ENCODE data around the gene EPAS1.

Gene EPAS1

DNA sequence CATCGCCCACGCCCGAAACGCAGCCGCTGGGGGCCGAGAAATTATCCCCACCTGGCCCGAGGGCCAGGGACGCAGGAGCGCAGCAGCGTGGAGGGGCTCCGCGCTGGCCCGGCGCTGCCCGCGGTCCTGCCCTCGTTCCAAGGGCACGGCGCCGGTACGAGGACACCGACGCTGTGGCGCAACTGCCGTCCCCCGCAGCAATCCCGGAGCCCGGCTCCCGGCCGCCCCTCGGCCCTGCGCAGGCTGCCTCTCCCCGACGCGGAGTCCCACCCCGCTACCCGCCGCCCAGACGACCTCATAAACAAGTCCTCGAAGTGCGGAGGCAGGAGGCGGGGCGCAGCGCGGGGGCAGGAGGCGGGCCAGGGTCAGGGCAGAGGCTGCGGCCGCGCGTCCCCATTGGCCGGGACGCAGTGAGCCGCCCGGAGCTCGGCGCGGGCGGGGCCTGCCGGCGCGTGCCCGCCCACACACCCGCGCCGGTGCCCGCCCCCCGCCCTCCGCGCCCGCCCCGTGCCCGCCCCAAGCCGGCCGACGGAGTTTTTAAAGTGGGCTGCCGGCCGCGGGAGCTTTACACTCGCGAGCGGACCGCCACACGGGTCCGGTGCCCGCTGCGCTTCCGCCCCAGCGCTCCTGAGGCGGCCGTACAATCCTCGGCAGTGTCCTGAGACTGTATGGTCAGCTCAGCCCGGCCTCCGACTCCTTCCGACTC lies at the start of gene EPAS1:
TSS of gene EPAS1 (plus strand) at position 568 of the 706 bp plus-strand sequence. CDS start 505 bp downstream, outside the sequence.
- in situ Hi-C loops (cut with MboI; ENCODE audit: low sequenced_read_pairs): no loop called here

DNA sequence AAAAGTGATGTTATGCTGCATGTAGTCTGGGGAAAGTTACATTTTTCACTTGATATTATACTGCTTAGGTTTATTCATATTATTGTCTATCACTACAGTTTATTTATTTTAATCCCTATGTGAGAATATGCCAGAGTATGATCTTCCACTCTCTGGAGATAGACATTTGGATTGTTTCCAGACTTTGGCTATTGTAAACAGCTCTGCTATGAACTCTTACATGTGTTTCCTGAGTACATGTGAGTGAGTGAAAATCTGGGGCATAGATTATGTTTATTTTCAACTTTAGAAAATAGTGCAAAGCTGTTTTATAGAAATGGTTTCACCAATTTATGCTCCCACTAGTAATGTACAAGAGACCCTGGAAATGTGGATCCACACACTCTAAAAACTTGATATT lies 49.0 kb upstream of the EPAS1 start:
- in situ Hi-C loops (cut with MboI; ENCODE audit: low sequenced_read_pairs): no loop called here

DNA sequence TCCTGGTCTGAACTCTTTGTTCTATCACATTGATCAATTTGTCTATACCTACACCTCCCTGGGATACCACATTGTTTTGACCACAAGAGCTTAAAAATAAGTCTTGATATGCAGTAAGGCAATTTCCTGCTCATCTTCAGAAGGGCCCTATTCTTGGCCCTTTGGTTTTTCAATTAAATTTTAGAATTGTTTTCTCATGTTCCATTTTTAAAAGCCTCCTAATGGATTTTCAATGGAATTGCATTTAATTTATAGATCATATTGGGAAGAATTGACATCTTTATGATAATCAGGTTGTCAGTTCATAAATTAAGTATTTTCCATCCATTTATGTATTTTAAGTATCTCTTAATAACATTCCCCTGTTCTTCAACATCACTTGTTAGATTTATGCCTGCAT lies 47.6 kb upstream of the EPAS1 start:
- in situ Hi-C loops (cut with MboI; ENCODE audit: low sequenced_read_pairs): no loop called here

DNA sequence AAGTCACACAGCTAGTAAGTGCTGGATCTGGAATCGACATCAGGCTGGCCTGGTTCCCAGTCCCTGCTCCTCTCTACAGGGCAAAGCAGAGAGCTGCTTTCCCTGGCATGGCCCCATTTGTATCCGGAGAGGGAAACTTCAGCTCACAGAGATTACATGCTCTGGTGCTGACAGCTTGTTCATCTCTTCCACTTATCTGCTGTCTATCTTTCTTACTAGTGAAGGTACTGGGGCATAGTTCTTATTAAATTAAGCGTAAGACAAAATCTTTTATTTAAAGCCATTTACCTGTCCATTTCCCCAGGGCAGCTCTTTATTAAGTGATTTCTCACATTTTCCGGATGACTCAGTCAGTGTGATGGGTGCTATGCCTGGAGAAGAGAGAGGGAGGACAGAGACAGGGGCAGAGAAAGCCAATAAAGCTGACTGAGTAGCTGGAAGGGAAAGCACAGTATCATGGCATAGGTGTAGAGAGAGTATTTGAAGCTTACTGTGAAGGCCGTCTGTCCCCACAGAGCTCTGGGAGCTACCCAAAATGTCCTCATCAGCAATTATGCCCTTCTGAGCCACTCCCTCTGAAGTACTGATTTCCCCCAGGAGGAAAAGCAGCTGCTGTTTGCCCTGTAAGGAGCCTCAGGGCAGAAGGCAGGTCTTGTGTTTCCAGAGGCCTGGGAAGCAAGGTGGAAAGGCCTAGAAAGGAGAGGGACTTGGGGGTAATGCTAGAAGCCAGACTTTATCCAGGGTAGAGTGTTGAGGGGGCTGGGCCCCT lies 44.1 kb upstream of the EPAS1 start:
- in situ Hi-C loops (cut with MboI; ENCODE audit: low sequenced_read_pairs): no loop called here

DNA sequence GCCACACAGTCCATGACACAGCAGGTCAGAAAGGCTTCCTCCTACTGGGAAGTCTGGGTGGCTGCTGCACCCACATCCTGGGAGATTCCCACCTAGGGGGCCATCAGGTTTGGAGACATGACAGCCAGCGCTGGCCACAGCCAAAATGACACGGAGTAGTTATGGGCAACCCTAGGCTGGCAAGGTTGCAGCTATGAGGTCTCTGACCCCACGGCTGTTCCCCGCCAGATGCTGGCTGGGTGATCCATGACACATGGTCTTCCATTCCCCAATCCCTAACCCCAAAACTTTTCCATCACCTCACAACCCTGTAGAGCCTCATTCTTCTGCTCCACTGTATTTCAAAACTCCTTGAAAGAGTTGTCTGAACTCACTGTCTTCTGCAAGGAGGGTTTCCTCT lies 42.7 kb upstream of the EPAS1 start:
- in situ Hi-C loops (cut with MboI; ENCODE audit: low sequenced_read_pairs): no loop called here

DNA sequence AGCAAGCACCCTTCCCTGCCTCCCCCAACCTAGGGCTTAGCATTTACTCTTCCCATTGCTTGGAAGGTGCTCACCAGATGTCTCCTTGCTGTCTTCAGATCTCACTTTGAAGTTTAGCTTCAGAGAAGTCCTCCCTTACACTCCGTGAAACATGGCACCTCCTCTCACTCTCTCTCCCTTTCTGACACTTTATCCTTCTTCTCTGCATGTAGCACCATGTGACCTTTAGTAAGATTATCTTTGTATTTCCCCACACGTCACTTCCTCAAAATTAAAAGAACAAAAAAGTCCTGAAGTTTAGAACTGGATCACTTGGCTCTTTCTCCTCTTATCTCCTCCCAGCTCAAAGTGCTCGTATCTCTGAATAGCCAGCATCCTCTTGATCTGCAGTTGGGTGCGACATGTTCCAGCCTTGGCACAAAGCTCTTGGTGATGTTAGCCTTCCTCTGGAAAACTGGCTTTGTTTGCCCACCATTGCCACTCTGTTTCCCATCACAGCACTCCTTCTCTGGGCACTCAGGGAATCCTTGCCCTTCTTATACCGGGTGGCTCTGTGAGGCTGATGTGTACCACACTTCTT lies 40.6 kb upstream of the EPAS1 start:
- in situ Hi-C loops (cut with MboI; ENCODE audit: low sequenced_read_pairs): no loop called here

DNA sequence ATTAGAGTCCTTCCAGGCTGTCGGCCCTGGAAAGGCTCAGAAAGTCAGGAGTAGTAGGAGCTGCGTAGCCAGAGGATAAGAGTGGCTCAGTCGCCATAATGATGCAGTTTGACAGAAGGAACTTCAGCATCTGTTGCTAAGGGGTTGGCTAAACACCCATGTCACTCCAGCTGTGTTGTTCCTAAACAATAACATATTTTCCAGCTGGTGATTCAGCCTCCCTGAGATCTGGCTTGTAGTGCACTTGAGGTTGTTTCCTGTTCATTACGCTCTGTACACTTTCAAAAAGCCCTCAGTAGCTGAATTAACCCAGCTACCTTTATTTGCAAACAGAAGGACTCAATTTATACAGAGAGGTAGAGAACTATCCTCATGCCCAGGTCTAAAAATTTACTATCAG lies 39.7 kb upstream of the EPAS1 start:
- in situ Hi-C loops (cut with MboI; ENCODE audit: low sequenced_read_pairs): no loop called here

DNA sequence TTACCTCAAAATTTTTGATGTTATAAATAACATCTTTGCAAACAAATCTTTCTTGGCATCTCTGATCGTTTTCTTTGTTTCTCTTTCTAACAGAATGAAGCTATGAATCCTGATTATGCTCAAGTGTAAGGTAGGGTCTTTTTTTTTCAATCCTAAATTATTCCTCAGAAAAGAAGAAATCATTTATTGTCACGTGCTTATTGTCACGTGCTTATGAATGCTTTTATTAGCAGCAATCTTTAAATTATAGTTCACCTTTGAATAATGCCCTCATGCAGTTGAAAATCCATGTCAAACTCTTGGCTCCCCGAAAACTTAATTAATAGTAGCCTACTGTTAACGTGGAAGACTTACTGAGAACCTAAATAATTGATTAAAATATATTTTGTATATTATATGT lies 39.2 kb upstream of the EPAS1 start:
- in situ Hi-C loops (cut with MboI; ENCODE audit: low sequenced_read_pairs): no loop called here

DNA sequence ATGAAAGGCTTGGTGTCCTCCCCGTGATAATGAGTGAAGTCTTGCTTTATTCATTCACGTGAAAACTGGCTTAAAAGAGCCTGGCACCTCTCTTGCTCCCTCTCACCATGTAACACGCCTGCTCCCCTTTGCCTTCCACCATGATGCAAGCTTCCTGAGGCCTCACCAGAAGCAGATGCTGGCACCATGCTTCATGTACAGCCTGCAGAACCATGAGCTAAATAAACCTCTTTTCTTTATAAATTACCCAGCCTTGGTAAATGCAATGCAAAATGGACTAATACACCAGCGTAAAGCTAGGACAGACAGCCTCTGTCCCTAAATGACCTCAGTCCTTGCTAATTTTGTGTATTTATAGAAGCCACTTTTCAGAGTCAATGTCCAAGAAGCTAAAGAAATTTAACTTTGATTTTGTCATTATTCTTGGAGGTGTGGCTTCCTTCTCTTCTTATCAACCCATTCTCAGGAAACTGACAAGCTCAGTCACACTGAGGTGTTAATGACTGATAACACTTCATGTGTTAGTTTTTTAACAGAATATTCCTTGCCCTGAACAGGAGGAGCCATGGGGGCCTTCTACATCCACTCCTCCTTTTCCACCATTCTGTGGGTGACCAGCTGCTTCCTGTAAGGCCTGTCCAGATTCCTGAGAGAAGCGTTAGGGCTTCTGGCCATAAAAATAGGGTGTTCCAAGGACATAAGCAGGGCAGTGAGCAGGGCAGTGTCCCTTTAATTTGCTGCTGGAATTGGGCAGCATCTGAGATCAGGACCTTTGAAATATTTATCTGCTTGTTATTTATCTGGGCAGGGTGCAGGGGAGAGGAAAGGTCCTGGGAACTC lies 38.0 kb upstream of the EPAS1 start:
- in situ Hi-C loops (cut with MboI; ENCODE audit: low sequenced_read_pairs): no loop called here

DNA sequence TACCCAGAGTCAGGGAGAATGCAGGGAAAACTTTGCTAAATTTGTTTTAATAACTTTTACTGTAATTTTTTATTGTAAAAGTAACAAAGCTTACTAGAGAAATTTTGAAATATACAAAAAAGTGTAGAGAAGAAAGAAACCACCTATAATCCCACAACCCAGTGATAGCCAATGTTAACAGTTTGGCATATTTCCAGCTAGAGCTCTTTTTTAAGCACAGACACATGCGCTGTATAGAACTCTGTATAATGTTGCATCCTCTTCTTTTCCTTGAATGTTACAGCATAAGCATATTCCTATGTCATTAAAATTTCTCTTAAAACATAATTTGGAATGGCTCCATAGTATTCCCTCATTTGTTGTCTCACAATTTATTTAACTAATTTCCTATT lies 37.4 kb upstream of the EPAS1 start:
- in situ Hi-C loops (cut with MboI; ENCODE audit: low sequenced_read_pairs): no loop called here

DNA sequence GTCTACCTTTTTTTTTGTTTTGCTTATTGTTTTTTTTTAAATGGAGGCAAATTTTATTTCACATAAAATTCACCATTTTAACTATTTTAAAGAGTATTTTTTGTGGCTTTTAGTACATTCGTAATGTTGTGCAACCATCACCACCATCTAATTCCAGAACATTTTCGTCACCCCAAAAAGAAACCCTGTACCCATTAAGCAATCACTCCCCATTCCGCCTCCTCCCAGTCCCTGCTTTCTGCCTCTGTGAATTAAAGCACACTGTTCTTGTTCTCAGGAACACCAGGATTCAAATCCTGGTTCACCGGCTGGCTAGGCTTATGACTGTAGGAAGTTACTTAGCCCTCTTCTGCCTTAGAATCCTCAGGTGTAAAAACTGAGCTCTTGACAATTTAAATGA lies 36.9 kb upstream of the EPAS1 start:
- in situ Hi-C loops (cut with MboI; ENCODE audit: low sequenced_read_pairs): no loop called here

DNA sequence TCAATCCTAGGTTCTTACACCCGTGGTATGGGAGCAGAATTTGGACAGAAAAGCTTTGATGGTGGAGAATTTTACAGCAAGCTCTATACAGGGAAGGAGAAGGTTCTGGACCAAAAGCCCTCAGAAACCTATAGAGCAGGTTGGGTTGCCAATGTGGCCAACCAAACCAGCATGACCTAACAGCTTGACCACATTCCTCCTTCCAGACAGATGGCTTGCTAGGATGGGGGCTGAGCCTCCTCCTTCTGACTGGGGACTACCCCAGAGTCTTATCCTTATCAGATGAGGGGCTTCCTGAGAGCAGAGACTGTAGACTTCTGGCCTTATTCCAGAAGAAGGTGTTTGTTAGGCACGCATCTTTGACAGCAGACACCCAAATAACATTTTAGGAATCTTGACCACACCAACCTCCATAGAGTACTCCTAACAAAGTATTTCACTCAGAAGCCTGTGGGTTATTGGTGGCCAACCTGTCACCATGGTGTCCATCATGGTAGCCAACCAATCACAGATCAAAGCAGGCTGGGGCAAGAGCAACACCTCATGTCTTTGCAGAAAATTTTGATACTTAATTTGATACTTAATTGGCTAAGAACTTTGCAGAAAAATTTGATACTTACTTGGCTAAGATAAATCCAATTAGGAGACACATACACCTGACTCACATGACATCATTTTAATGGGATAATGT lies 34.8 kb upstream of the EPAS1 start:
- in situ Hi-C loops (cut with MboI; ENCODE audit: low sequenced_read_pairs): no loop called here

DNA sequence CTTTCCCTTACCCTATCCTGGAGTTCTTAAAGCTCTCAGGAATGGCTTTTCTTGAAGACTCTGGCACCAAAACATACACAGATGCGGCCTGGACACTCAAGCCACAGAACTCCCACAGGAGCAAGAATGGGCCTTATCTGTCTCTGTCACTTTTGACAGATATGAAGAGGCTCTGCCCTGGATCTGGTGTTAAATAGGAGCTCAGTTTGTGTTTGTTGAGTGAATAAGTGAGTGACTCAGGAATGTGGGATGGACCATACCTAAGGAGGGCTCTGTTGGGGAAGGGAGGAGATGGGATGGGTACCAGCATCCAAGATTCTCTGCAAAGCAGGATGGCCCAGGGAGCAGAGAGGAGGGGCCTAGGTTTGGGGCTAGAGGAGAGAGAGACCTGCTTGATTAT lies 33.9 kb upstream of the EPAS1 start:
- in situ Hi-C loops (cut with MboI; ENCODE audit: low sequenced_read_pairs): no loop called here

DNA sequence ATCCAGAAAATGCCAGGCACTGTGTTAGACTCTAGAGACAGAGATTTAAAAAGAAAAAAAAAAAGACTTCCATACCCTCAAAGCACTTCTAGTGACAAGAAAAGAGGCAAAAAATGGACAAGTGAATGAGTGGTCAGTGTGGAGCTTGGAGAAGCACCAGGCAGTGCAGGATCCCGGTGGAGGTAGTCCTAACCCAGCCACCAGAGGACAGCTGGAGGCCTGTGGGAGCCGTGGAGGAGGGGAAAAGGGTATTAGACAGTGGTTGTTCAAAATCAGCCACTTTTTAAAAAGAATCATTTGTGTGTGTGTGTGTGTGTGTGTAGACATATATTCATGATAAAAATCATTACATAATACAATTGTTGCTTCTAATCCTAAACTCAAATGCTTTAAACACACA lies 32.8 kb upstream of the EPAS1 start:
- in situ Hi-C loops (cut with MboI; ENCODE audit: low sequenced_read_pairs): no loop called here

DNA sequence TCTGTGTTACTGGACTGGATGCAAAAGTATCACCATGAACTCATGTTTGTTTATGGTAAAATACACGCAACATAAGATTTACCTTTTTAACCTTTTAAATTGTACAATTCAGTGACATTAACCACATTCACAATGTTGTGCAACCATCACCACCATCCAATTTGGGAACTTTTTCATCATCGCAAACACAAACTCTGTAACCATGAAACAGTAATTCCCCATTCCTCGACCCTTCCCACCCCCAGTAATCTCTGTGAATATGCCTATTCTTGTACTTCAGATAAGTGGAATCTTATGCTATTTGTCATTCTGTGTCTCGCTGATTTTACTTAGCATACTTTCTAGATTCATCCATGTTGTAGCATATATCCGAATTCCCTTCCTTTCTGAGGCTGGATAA lies 31.1 kb upstream of the EPAS1 start:
- in situ Hi-C loops (cut with MboI; ENCODE audit: low sequenced_read_pairs): no loop called here

DNA sequence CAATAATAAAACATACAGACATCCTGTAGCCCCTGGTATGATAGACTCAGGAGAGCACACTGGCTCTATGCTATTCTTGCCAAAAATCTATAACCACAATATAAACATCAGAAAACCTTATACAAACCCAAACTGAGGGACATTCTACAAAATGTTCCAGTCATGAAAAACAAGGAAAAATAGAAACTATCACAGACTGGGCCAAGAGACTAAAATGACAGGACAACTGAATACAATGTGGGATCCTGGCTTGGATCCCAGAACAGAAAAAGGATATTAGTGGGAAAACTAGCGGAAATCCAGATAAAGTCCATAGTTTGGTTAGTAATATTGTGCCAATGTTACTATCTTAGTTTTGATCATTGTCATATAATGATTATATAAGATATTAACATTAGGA lies 29.6 kb upstream of the EPAS1 start:
- in situ Hi-C loops (cut with MboI; ENCODE audit: low sequenced_read_pairs): no loop called here

DNA sequence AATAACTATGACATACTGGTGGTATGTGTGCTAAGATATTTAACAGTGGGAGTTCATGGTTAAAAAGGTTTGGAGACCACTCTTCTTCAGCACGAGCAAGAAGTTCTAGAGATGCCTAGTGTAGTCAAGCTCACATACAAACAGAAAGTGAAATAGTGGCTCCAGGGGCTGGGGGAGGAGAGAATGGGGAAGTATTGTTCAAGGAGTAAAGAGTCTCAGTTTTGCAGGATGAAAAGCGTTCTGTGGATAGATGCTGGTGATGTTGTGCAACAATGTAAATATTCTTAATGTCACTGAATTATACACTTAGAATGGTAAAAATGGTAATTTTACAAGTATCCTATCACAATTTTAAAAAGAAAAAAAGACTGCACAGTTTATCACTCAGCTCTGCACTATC lies 29.0 kb upstream of the EPAS1 start:
- in situ Hi-C loops (cut with MboI; ENCODE audit: low sequenced_read_pairs): no loop called here

DNA sequence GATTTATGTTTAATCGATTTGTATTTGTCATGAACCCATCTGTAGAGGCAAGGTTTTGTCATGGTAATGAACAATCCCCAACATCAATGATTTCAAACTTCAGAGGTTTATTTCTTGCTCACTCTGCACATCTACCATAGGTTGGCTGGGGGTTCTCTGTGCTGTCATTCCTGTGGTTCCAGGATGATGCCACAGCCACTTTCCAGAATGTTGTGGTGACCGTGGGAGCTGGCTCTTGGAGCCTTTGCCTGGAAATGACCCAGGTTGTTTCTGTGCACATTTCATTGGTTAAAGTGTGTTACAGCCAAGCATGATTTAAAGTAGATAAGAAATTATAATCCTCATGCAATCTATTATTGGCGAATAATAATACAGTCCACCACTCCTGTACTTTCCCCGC lies 28.2 kb upstream of the EPAS1 start:
- in situ Hi-C loops (cut with MboI; ENCODE audit: low sequenced_read_pairs): no loop called here

DNA sequence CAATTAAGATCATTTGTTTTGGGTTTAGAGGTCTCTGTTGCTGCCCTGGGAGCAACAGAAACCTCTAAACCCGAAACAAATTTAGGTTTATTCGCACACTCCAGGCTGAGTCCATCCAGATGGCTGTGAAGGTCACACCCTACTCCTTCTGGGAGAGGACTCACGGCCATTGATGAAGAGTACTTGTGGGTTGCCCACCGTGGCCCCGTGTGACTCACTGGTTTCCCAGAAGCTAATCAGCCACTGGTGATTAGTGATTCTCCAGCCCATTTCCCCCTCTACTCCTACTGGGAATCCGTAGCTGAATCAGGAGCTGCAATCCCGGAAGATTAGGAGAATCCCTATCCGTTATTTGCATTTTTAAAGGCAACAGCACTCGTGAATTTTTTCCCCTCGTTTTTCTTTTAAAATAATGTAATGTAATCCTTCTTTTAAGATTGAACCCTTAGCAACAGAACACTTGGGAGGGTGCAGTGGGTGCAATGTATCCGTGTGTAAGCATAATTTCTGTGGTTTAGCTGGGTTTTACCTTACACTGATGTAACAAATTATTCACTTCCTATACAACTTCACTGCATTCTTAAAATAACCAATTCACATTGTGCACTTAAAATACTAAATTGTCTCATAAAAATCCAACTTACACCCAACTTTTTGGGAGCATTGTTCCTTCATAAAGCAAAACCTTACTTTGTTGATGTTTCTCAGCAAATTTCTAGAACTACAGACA lies 27.5 kb upstream of the EPAS1 start:
- in situ Hi-C loops (cut with MboI; ENCODE audit: low sequenced_read_pairs): no loop called here

DNA sequence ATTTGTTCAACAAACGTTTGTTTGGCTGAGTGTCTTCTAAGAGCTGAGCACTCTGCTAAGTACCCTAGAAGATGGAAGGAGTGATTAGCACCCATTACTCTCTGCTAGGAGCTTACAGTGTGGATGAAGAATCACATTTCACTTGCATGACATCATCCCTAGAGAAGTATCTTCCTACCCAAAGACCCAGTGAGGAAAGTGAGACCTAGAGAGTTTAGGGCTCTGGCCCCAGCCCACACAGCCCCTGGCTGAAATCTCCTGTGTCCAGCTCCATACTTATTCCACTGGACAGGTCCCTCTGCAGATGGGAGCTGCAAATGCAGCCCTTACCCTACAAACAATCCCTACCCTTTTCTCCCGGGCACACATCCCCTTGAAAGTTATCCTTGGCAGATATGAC lies 26.8 kb upstream of the EPAS1 start:
- in situ Hi-C loops (cut with MboI; ENCODE audit: low sequenced_read_pairs): no loop called here

All from HL-60/S4 treated with retinoic acid at 250 ng/mL for 4 days and 3 days (cell line).